Right renal cortex interstitium (tissue), 3 donors: Measurements from ENCODE around the gene COL11A1. TPM values are rescaled to one million over a fixed set of nuclear protein-coding genes. Genes with fewer than 3 reads are reported as not detected.
"Not testable (repeated sequence)": the region's sequence is repeated elsewhere in the genome, so short reads cannot be mapped to it uniquely, and the experiment has no call there.

Experiments used
- DNase-seq, 3 donors: peaks; one replicate each; pipeline ENCODE4 v3.0.0-alpha.2; 2013; ENCODE audit warnings: low read depth in 3 of 3, low spot score in 2 of 3
- polyA plus RNA-seq, 3 donors: library from polyadenylated mRNA; unstranded; fragments of 120-200 nt; gene quantifications; one replicate each; pipeline ENCODE4 v1.2.1, GENCODE V29; 2013; ENCODE audit not compliant: insufficient read length in 3 of 3

The COL11A1 gene
- polyA plus RNA-seq, 3 donors = 4.5 to 7.0 (median 6.0) TPM

DNA sequence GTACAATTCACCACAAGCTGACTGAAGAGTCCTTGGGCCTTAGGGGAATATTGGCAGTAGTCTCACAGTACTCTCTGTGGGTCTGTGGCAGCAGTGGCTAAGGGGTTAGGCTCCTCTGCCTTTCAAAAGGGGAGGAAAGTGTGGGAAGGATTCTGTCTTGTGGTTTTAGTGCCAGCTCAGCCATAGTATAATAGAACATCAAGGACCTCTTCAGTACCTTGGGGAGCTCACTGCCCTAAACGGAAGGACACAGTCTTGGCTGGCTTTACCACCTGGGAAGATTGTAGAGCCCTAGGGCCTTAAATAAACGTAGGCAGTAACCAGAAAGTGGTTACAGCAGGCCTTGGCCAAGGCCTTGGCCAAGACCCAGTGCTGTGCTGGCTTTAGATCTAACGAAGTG lies 265.7 kb downstream of the COL11A1 start:
- no peak for DNase-seq

DNA sequence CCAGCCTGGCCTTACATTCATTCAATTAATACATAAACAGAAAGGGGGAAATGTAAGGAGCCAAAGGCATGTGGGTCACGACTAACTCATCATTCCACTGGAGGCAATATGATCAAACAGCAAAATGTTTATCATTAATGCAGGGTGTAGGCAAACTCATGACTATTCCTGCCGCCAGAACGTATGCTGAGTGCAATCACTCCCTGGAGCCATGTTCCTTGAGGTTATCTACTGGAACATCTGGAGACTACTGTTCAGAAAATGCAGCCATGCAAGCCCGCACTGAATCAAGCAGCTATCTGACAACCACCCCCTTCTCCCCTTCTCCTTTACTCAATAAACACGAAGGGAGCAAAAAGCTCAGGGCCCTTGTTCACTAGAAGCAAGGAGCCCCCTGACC lies 267.6 kb downstream of the COL11A1 start:
- no peak for DNase-seq

DNA sequence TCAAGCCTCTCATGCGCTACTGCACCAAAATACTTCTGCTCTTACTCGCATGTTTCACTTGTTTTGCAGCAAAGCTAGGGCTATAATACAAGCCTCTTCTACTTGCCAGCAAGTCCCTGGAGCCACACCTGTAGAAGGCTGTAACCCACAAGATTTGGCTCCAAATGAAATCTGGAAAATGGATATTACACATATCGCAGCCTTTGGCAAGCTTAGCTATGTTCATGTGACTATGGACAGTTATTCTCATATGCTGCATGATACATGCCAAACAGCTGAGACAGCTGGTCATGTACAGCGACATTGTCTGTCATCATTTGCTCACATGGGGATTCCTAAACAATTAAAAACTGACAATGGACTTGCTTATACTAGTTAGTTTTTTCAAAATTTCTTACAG lies 270.3 kb downstream of the COL11A1 start:
- DNase-seq = no peak

DNA sequence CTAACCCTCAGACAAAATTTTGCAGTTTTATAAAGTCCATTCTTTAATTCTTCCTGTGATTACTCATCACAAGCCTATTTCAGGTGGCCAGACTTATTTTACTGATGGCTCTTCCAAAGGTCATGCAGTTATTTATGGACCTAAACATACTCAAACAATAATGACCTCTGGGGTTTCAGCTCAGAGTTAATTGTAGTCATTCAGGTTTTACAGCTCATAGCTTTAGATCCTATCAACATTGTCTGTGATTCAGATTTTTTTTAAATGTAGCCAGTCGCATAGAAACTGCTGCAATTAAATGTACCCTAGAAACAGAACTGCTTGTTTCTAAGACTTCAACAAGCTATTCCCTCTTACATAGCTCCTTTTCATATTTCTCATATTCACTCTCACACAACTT lies 270.8 kb downstream of the COL11A1 start:
- DNase-seq = no peak

DNA sequence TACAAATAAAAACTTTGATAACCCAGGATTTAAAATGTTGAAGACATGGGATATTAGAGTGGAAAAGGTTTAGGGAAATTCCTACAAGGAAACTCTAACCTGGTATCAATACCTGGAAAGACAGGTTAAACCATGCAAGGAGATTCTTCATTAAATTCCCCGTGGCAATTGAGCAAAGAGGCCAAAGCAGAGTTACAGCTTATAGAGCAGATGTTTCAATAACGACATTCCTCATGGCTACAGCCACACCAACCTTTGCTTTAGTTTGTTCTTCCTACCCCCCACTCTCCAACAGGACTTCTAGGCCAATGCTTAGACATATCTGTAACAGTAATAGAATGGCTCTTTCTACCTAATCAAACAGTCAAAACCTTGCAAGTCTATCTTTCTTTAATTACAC lies 271.3 kb downstream of the COL11A1 start:
- no peak for DNase-seq

DNA sequence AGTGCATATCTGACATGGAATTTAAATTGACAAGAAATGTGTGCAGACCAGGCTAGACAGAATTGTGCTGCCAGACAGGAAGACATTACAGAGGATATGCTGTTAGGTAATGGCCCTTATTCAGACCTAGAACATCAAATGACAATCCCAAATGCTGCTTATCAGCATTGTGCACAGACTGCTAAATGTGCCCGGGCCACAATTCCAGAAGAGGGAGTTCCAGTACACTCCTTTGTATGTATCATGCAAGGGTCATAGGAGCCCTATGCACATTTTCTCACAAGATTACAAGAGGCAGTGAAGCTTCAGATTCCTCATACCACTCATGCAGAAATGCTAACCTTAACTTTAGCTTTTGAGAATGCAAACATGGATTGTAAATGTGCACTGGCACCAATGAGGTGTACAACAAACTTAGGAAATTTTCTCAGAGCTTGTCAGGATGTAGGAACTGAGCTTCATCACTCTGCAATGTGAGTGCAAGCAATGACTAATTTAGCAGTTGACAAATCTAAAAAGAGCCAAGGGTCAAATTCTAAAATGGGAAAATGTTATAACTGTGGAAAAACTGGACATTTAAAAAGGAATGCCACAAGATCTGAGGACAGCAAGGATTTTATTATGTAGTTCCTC lies 273.5 kb downstream of the COL11A1 start:
- DNase-seq = no peak

DNA sequence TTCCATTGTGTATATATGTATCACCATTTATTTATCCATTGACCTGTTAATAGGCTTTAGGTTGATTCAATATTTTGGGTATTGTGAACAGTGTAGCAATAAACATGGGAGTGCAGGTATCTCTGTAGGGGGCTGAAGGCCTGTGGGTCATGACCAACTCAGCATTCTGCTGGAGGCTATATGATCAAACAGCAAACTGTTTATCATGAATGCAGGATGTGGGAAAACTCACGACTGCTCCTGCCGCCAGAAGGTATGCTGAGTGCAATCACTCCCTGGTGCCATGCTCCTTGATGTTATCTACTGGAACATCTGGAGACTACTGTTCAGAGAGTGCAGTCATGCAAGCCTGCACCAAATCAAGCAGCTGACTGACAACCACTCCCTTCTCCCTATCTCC lies 275.2 kb downstream of the COL11A1 start:
- DNase-seq = no peak

DNA sequence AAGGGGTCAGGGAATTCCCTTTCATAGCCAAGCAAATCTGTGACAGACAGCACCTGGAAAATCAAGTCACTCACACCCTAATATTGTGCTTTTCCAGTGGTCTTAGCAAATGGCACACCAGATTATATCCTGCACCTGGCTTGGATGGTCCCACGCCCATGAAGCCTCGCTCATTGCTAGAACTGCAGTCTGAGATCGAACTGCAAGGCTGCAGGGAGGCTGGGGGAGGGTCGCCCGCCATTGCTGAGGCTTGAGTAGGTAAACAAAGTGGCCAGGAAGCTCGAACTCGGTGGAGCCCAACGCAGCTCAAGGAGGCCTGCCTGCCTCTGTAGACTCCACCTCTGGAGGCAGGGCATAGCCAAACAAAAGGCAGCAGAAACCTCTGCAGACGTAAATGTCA lies 281.6 kb downstream of the COL11A1 start:
- not testable (repeated sequence) for DNase-seq
